ENCODE results near the gene EFNA5. TPM values are rescaled to one million over a fixed set of nuclear protein-coding genes. Genes with fewer than 3 reads are reported as not detected.

Gene EFNA5
- total and polyA plus RNA-seq, 10 of the 15 experiments (the other 5 are each of a cell fraction or from before 2014, with no cell fraction given) = 0.19 to 12.6 (median 3.9) TPM

GRCh38 chr5:107500840-107501239 lies 169.9 kb downstream of the EFNA5 start:
- intact Hi-C loops (cut with micrococcal nuclease; ENCODE audit: unreplicated experiment) (no loop called here), in situ Hi-C loops (cut with MboI) (no loop called here)
- Histone ChIP-seq H3K4me3 (no peak overlapping the region), H3K36me3 (ENCODE audit: control insufficient read depth in 2 of 2, insufficient read depth in 2 of 2, low read length in 1 of 2) (no peaks in the 10 kb centered on the region; a peak in 1 of 4 replicates), H2AFZ (ENCODE audit: control insufficient read depth, low read depth, low read length) (no peak overlapping the region), H3K4me2 (ENCODE audit: control insufficient read depth, insufficient read depth) (no peak overlapping the region), H3K79me2 (ENCODE audit: control insufficient read depth, insufficient read depth, low read length) (0 out of 2 replicates have a peak, but pooled peaks cover 2% of the 10 kb centered on the region), H3K9me3 (replicated peaks; ENCODE audit: control insufficient read depth, insufficient read depth, low read length) (no peaks in the 10 kb centered on the region; the same call in 2 of the 3 replicates), H3K4me1 (ENCODE audit: control insufficient read depth, insufficient read depth, low read length) (no peaks in the 10 kb centered on the region), H3K27me3 (replicated peaks in 1 of 2; ENCODE audit: control insufficient read depth in 2 of 2, insufficient read depth in 2 of 2, low read length in 1 of 2) (no peaks in the 10 kb centered on the region), H3K9ac (ENCODE audit: control insufficient read depth, insufficient read depth, low read length) (no peak overlapping the region), H3K27ac (ENCODE audit: control insufficient read depth, insufficient read depth) (no peak overlapping the region), H4K20me1 (ENCODE audit: control insufficient read depth, insufficient read depth) (no peaks in the 10 kb centered on the region)
- DNase-seq (ENCODE audit: low read depth, low spot score) (no peak), FAIRE-seq (no peak), ATAC-seq (no peak)
- TF ChIP-seq MYC (IDR thresholded peaks at IDR 0.05; ENCODE audit: insufficient read depth, insufficient read length, insufficient replicate concordance, low read length, severe bottlenecking) (no peak), BMI1 (IDR thresholded peaks at IDR 0.05; ENCODE audit: borderline replicate concordance) (no peak), BCL3 (IDR thresholded peaks at IDR 0.05; ENCODE audit: borderline replicate concordance, insufficient read depth, low read depth, low read length, poor library complexity, severe bottlenecking) (no peak), NR2F1 (conservative IDR thresholded peaks at IDR 0.05) (no peak), TARDBP (IDR thresholded peaks at IDR 0.05; ENCODE audit: borderline replicate concordance) (no peak), USF1 (IDR thresholded peaks at IDR 0.05; ENCODE audit: borderline replicate concordance, extremely low read length, insufficient read depth, low read depth, low read length) (no peak), EZH2 (IDR thresholded peaks at IDR 0.05; ENCODE audit: borderline replicate concordance, control insufficient read depth, low read depth, low read length) (no peak), NRF1 (conservative IDR thresholded peaks at IDR 0.05; ENCODE audit: low read depth, low read length) (no peak), E4F1 (IDR thresholded peaks at IDR 0.05; ENCODE audit: borderline replicate concordance, partially characterized antibody) (no peak), TAF1 (IDR thresholded peaks at IDR 0.05; ENCODE audit: borderline replicate concordance, low read depth, low read length) (no peak), RAD51 (IDR thresholded peaks at IDR 0.05) (no peak), SIX5 (IDR thresholded peaks at IDR 0.05; ENCODE audit: low read depth, low read length, severe bottlenecking) (no peak), GATAD2B (conservative IDR thresholded peaks at IDR 0.05; ENCODE audit: low read depth) (no peak), BCL11A (IDR thresholded peaks at IDR 0.05; ENCODE audit: low read depth, low read length) (no peak), ZNF687 (IDR thresholded peaks at IDR 0.05) (no peak)
- BruUV-seq (replicated peaks) = no TSS peak
- CTCF ChIA-PET = interaction anchor here (1.3 kb wide), 1 partner anchor 253 kb away, joined by 3 read pairs; no protein-coding TSS in a partner anchor
- POLR2A ChIA-PET = no interaction called here
- WGBS (ENCODE audit: insufficient coverage, insufficient replicate concordance, low lambda C conversion rate, missing lambda C conversion rate) = 0% methylated on average over 1 of the region's 1 CpG
- RAD21 ChIA-PET (ENCODE audit: unreplicated experiment) = no interaction called here
- SMC1A ChIA-PET (ENCODE audit: uncharacterized antibody, unreplicated experiment) = interaction anchor here (0.6 to 2.3 kb wide), 2 partner anchors 14 to 139 kb away, joined by 3 to 11 read pairs; no protein-coding TSS in a partner anchor
